GM23248 (cell line): Measurements from ENCODE around the gene VPS39. TPM values are rescaled to one million over a fixed set of nuclear protein-coding genes. Genes with fewer than 3 reads are reported as not detected.

Source experiments
- DNase-seq: peaks from one replicate; pipeline ENCODE4 v3.0.0-alpha.2; 2015
- H2AFZ ChIP-seq: fragments of 200-600 bp; sonication (generic); 2 replicates; pipeline ENCODE4 v1.6.1; 2016; ENCODE audit warnings: antibody characterized with exemption
- H3F3A ChIP-seq: fragments of 200-600 bp; sonication (generic); 2 replicates; pipeline ENCODE4 v1.6.1; 2016; ENCODE audit warnings: mild to moderate bottlenecking, antibody characterized with exemption, mixed run types; ENCODE audit not compliant: insufficient read depth
- H3K27ac ChIP-seq: fragments of 200-600 bp; sonication (generic); 2 replicates; pipeline ENCODE4 v1.5.1; 2016; ENCODE audit warnings: mild to moderate bottlenecking
- H3K27me3 ChIP-seq: fragments of 200-600 bp; sonication (generic); replicated peaks from 2 replicates; pipeline ENCODE4 v1.6.1; 2016; ENCODE audit warnings: mild to moderate bottlenecking; ENCODE audit not compliant: insufficient read depth
- H3K36me3 ChIP-seq: fragments of 200-600 bp; sonication (generic); 2 replicates; pipeline ENCODE4 v1.6.1; 2016; ENCODE audit warnings: low read depth, mild to moderate bottlenecking
- H3K4me1 ChIP-seq: fragments of 200-600 bp; sonication (generic); 2 replicates; pipeline ENCODE4 v1.6.1; 2016; ENCODE audit warnings: mild to moderate bottlenecking; ENCODE audit not compliant: insufficient read depth
- H3K4me2 ChIP-seq: fragments of 200-600 bp; sonication (generic); one replicate; pipeline ENCODE4 v1.6.1; 2016; ENCODE audit warnings: mild to moderate bottlenecking; ENCODE audit not compliant: unreplicated experiment
- H3K4me3 ChIP-seq: fragments of 200-600 bp; sonication (generic); 2 replicates; pipeline ENCODE4 v1.5.1; 2016; ENCODE audit warnings: mild to moderate bottlenecking
- H3K79me2 ChIP-seq: fragments of 200-600 bp; sonication (generic); 2 replicates; pipeline ENCODE4 v1.6.1; 2016; ENCODE audit warnings: mild to moderate bottlenecking; ENCODE audit not compliant: insufficient read depth
- H3K9ac ChIP-seq: fragments of 200-600 bp; sonication (generic); 2 replicates; pipeline ENCODE4 v1.6.1; 2016; ENCODE audit warnings: mild to moderate bottlenecking
- H3K9me2 ChIP-seq: fragments of 200-600 bp; sonication (generic); 2 replicates; pipeline ENCODE4 v1.6.1; 2016; ENCODE audit warnings: mixed run types, mild to moderate bottlenecking, moderate library complexity; ENCODE audit not compliant: insufficient read depth
- H3K9me3 ChIP-seq: fragments of 200-600 bp; sonication (generic); one replicate; pipeline ENCODE4 v1.6.1; 2017; ENCODE audit warnings: low read depth
- H4K20me1 ChIP-seq: fragments of 200-600 bp; sonication (generic); 2 replicates; pipeline ENCODE4 v1.6.0; 2016; ENCODE audit not compliant: insufficient read depth
- EZH2 ChIP-seq: fragments of 200-600 bp; sonication (generic); IDR thresholded peaks from 2 replicates; pipeline ENCODE4 v1.6.1; 2018; ENCODE audit warnings: antibody characterized with exemption, mild to moderate bottlenecking; ENCODE audit not compliant: insufficient read depth, poor library complexity, severe bottlenecking
- EZH2phosphoT487 ChIP-seq: fragments of 200-600 bp; sonication (generic); IDR thresholded peaks from 2 replicates; pipeline ENCODE4 v1.6.1; 2018; ENCODE audit warnings: antibody characterized with exemption, moderate library complexity, mild to moderate bottlenecking, low read depth; ENCODE audit not compliant: insufficient read depth
- whole genome bisulfite sequencing, 2 experiments: methylation state at CpG; one replicate each; pipeline ENCODE4 v1.1.6; 2015 to 2017; ENCODE audit warnings: low lambda C conversion rate in 2 of 2, low coverage in 1 of 2; ENCODE audit errors: missing lambda C conversion rate in 2 of 2; 5-methylcytosine and 5-hydroxymethylcytosine counted together
- in situ Hi-C: fragments of 300-500 bp; cut with MboI; formaldehyde crosslinking; loops from 2 replicates; pipeline ENCODE4 v1.15.0; 2020
- polyA plus RNA-seq: library from polyadenylated mRNA; unstranded; fragments of >200 nt; fragmentation: Nextera tagmentation; extraction: Ambion mirVana; gene quantifications from 2 replicates; pipeline ENCODE4 v1.2.1, GENCODE V29; 2016
- total RNA-seq: library from RNA; depleted of rRNA; stranded (reverse); fragments of >200 nt; shearing (Covaris generic); gene quantifications from 2 replicates; pipeline ENCODE4 v1.2.3, GENCODE V29; 2014

VPS39 gene
- total and polyA plus RNA-seq, 2 experiments from 2014 or later, result 33.0 to 49.3 TPM

DNA sequence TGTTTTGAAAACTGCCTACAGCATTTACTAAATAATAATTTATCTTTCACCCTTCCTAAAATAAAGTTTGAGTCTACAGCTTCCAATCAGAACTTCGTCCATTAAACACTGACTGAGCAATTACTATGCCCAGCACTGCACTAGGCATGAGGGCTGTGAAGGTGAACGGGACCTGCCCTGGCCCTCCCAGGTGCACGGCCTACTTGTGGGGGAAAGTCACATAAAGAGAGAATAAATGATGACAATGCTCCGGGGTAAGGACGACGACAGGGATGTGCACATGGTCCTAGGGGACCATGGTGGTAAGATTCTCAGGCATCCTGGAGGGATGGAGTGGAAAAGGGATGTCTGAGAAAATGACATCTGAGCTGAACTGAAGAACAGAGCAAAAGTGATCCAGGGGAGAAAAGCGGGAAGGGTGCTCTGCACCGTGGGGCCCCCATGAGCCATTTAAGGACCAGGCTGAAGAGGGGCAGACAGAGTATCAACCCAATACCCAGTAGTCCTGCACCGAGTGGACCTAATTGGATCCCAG, 63.2 kb downstream of the VPS39 start:
- 57% methylated on average over 8 to 9 of the region's 9 CpGs for WGBS, 2 experiments
- Histone ChIP-seq H3K4me2 (no peak overlapping the region), H3F3A (no peaks in the 10 kb centered on the region), H2AFZ (no peak overlapping the region), H3K9me2 (no peaks in the 10 kb centered on the region), H3K4me1 (no peaks in the 10 kb centered on the region), H3K36me3 (no peaks in the 10 kb centered on the region), H4K20me1 (no peaks in the 10 kb centered on the region), H3K4me3 (no peak overlapping the region), H3K79me2 (no peaks in the 10 kb centered on the region), H3K27ac (no peak overlapping the region), H3K9me3 (no peaks in the 10 kb centered on the region), H3K9ac (no peak overlapping the region), H3K27me3 (peaks cover 8% of the 10 kb centered on the region; the same call in 1 of the 2 replicates)
- DNase-seq, result no peak
- in situ Hi-C loops, result no loop called here
- TF ChIP-seq EZH2phosphoT487 (no peak), EZH2 (no peak)

DNA sequence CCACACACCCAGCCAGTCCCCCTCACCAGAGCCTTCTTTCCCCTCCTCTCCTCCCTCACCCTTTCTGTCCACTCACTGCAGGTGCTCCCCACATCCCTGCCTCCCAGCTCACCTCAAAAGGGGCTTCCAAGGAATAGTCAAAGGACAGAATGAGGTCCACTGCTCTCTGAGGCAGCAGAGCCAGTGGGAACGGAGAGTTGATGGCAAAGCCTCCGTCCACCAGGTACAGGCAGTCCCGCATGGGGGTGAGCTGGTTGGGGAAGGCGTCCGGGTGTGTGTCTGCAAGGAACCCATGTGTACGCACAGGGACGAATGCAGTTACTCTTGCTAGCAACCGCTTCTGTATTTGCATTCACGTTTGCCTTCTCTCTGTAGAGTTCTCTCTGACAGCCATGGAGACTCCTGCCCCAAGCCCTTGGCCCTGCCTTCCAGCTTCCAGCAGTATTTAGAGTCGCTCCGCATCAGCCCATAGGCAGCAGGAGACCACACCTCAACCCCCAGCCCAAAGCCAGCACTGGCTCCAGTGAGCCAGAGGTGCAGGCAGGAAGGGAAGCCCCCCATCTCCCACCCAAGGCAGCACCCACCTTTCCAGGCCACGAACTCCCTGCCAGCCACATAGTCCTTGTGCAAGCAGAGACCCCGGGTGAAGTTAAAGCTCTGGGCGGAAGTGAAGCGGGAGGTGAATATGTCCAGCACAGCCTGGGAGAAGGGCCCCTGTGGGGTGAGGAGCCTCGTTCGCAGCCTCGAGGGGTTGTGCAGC, 64.1 kb downstream of the VPS39 start:
- Histone ChIP-seq H3K79me2 (no peaks in the 10 kb centered on the region), H3K4me2 (no peak overlapping the region), H3K4me1 (no peaks in the 10 kb centered on the region), H3K4me3 (no peak overlapping the region), H3K27me3 (peaks cover 14% of the 10 kb centered on the region), H2AFZ (no peak overlapping the region), H3F3A (no peaks in the 10 kb centered on the region), H3K36me3 (no peaks in the 10 kb centered on the region), H3K27ac (no peak overlapping the region), H4K20me1 (no peaks in the 10 kb centered on the region), H3K9me2 (no peaks in the 10 kb centered on the region), H3K9ac (no peak overlapping the region), H3K9me3 (no peaks in the 10 kb centered on the region)
- WGBS, 2 experiments, result 77 to 82% methylated on average over 18 of the region's 18 CpGs
- no peak for TF ChIP-seq EZH2
- TF ChIP-seq EZH2phosphoT487, result no peak
- in situ Hi-C loops, result no loop called here
- no peak for DNase-seq

GRCh38 chr15:42143356-42143755, 64.7 kb downstream of the VPS39 start:
- no peaks in the 10 kb centered on the region for H3K36me3 ChIP-seq
- no peak overlapping the region for H2AFZ ChIP-seq
- no peak for TF ChIP-seq EZH2phosphoT487
- no peak for TF ChIP-seq EZH2
- H3K4me3 ChIP-seq, result no peak overlapping the region
- WGBS, 2 experiments, result 51 to 63% methylated on average over 4 of the region's 4 CpGs
- H3K4me1 ChIP-seq, result no peaks in the 10 kb centered on the region
- H3K9ac ChIP-seq, result no peak overlapping the region
- no peak overlapping the region for H3K27ac ChIP-seq
- DNase-seq, result no peak
- in situ Hi-C loops, result no loop called here
- peaks cover 14% of the 10 kb centered on the region for H3K27me3 ChIP-seq
- no peaks in the 10 kb centered on the region for H3K79me2 ChIP-seq
- H3K9me3 ChIP-seq, result no peaks in the 10 kb centered on the region
- H3F3A ChIP-seq, result no peaks in the 10 kb centered on the region
- no peaks in the 10 kb centered on the region for H3K9me2 ChIP-seq
- no peak overlapping the region for H3K4me2 ChIP-seq
- H4K20me1 ChIP-seq, result no peaks in the 10 kb centered on the region

- H3K9me3 ChIP-seq, result no peaks in the 10 kb centered on the region
- DNase-seq, result no peak
- H3K79me2 ChIP-seq, result no peaks in the 10 kb centered on the region
- H3K9me2 ChIP-seq, result no peaks in the 10 kb centered on the region
- no peak overlapping the region for H2AFZ ChIP-seq
- no peaks in the 10 kb centered on the region for H3K4me1 ChIP-seq
- H3F3A ChIP-seq, result no peaks in the 10 kb centered on the region
- no peaks in the 10 kb centered on the region for H4K20me1 ChIP-seq
- no peak overlapping the region for H3K4me2 ChIP-seq
- H3K27me3 ChIP-seq, result peaks cover 14% of the 10 kb centered on the region
- H3K27ac ChIP-seq, result no peak overlapping the region
- WGBS, 2 experiments, result 73 to 74% methylated on average over 19 to 21 of the region's 21 CpGs
- no peaks in the 10 kb centered on the region for H3K36me3 ChIP-seq
- no peak for TF ChIP-seq EZH2phosphoT487
- no peak for TF ChIP-seq EZH2
- in situ Hi-C loops, result no loop called here
- no peak overlapping the region for H3K4me3 ChIP-seq
- no peak overlapping the region for H3K9ac ChIP-seq
These were observed 66.1 kb downstream of the VPS39 start for GRCh38 chr15:42141795-42142667.
